Measurements from ENCODE around the gene KCNJ12. TPM values are rescaled to one million over a fixed set of nuclear protein-coding genes. Genes with fewer than 3 reads are reported as not detected.
"Not testable (repeated sequence)": the region's sequence is repeated elsewhere in the genome, so short reads cannot be mapped to it uniquely, and the experiment has no call there.

The KCNJ12 gene
- total RNA-seq, 1 donor = 0.10 TPM

DNA sequence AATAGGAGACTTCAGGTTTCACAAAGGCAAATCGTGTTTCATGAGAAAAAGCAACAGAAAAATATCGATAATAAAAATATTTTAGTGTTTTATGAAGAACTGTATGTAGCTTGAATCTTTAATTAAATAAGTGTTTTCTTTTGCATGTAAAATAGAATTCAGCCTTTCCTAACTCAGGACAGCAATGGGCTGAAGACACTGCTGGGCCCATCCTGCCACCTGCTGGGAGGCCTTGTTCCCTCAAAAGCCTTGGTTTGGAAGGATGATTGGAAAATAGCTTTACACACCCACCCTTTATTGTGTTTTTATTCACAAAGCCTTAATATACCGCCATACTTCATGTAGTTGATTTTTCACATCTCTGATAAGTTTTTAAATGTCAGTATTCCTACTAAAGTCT lies 73.7 kb downstream of the KCNJ12 start:
- not testable (repeated sequence) for H3K4me1 ChIP-seq (ENCODE audit: insufficient read depth, low read length); H3K9me3 ChIP-seq (ENCODE audit: low read depth, low read length); H3K4me3 ChIP-seq (ENCODE audit: low read length); H3K27me3 ChIP-seq (ENCODE audit: insufficient read depth, low read length)

DNA sequence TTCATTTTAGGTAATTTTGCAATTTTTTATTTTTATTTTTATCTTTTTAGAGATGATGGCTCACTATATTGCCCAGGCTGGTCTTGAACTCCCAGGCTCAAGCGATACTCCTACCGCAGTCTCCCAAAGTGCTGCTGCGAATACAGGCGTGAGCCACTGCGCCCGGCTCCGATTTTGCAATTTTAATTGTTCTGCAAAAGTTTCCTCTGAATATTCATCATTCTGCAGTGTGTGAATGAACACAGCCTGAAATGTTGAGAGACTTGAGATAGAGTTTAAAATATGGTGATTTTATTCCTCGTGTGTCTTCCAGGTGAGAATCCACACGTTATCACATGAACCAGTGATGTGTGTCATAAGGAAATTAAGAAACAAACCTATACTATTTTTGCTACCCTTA lies 75.8 kb downstream of the KCNJ12 start:
- no peaks in the 10 kb centered on the region for H3K9me3 ChIP-seq (ENCODE audit: low read depth, low read length)
- H3K27me3 ChIP-seq (ENCODE audit: insufficient read depth, low read length) = no peaks in the 10 kb centered on the region
- H3K4me3 ChIP-seq (ENCODE audit: low read length) = no peak overlapping the region
- peaks cover 4% of the 10 kb centered on the region for H3K4me1 ChIP-seq (ENCODE audit: insufficient read depth, low read length)

- no peaks in the 10 kb centered on the region for H3K9me3 ChIP-seq (ENCODE audit: low read depth, low read length)
- no peaks in the 10 kb centered on the region for H3K27me3 ChIP-seq (ENCODE audit: insufficient read depth, low read length)
- peaks cover 7% of the 10 kb centered on the region for H3K4me1 ChIP-seq (ENCODE audit: insufficient read depth, low read length)
- H3K4me3 ChIP-seq (ENCODE audit: low read length) = no peak overlapping the region
Observed at GRCh38 chr17:21452377-21453143, 76.4 kb downstream of the KCNJ12 start.

DNA sequence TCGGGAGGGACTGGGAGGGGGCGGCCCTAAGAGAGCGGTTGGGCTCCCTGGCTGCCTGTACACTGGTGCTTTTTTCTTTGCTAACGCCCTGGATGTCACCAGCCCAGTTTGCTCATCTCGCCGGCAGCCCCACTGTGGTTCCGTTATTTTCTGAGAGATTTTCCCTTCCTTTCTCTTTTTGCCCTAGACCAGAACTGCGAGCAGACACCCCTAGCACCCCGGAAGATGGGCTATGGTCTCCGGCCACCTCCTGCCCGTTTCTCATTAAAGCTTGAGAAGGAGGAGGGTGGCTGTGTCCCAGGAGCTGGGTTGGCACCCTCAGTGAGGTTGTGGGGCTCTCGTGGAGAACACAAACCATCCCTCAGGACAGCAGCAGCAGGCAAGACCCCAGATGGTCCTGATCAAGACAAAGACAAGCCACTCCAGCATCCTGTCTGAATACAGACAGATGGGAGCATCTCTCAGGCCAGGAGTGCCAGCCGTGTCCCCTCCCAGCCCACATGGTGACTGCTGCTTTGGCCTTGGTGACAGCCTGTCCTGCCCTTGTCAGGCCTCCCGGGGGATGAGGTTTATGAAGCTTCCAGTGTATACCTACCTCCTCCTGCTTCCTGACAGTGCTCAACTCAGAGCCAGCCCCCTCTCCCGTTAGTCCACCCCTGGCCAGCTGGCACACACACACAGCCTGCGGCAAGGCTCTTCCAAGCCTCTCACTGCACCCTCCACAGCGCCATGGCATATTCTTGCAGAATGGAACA lies 77.2 kb downstream of the KCNJ12 start:
- Histone ChIP-seq H3K9me3 (ENCODE audit: low read depth, low read length) (no peaks in the 10 kb centered on the region), H3K27me3 (ENCODE audit: insufficient read depth, low read length) (no peaks in the 10 kb centered on the region), H3K4me1 (ENCODE audit: insufficient read depth, low read length) (peaks cover 8% of the 10 kb centered on the region), H3K4me3 (ENCODE audit: low read length) (no peak overlapping the region)

DNA sequence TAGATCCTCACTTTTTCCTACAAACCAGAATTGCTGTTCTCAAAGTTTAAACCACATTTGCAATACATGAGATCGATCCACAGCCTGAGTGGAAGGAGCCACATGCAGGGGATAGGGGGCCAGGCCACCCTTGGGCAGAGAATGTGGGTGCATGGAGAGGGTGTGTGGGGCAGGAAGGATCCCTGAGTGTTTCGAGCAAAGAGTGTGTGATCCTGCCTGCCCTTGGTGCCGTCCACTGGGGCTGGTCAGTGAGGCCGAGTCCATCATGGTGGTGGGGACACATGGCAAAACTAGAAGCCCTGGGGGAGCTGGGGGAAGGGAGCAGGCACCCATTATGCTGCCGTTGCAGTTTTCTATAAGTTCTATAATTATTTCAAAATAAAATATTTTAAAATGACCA lies 77.8 kb downstream of the KCNJ12 start:
- H3K4me1 ChIP-seq (ENCODE audit: insufficient read depth, low read length); H3K9me3 ChIP-seq (ENCODE audit: low read depth, low read length); H3K4me3 ChIP-seq (ENCODE audit: low read length); H3K27me3 ChIP-seq (ENCODE audit: insufficient read depth, low read length): not testable (repeated sequence)

GRCh38 chr17:21454441-21454840 lies 78.3 kb downstream of the KCNJ12 start:
- H3K4me1 ChIP-seq (ENCODE audit: insufficient read depth, low read length) = peaks cover 8% of the 10 kb centered on the region
- no peaks in the 10 kb centered on the region for H3K27me3 ChIP-seq (ENCODE audit: insufficient read depth, low read length)
- no peak overlapping the region for H3K4me3 ChIP-seq (ENCODE audit: low read length)
- no peaks in the 10 kb centered on the region for H3K9me3 ChIP-seq (ENCODE audit: low read depth, low read length)

GRCh38 chr17:21455761-21456160 lies 79.6 kb downstream of the KCNJ12 start:
- Histone ChIP-seq H3K4me3 (ENCODE audit: low read length) (no peak overlapping the region), H3K4me1 (ENCODE audit: insufficient read depth, low read length) (peaks cover 8% of the 10 kb centered on the region), H3K9me3 (ENCODE audit: low read depth, low read length) (no peaks in the 10 kb centered on the region), H3K27me3 (ENCODE audit: insufficient read depth, low read length) (no peaks in the 10 kb centered on the region)

GRCh38 chr17:21456449-21456848 lies 80.3 kb downstream of the KCNJ12 start:
- not testable (repeated sequence) for H3K27me3 ChIP-seq (ENCODE audit: insufficient read depth, low read length); H3K4me1 ChIP-seq (ENCODE audit: insufficient read depth, low read length); H3K4me3 ChIP-seq (ENCODE audit: low read length); H3K9me3 ChIP-seq (ENCODE audit: low read depth, low read length)

DNA sequence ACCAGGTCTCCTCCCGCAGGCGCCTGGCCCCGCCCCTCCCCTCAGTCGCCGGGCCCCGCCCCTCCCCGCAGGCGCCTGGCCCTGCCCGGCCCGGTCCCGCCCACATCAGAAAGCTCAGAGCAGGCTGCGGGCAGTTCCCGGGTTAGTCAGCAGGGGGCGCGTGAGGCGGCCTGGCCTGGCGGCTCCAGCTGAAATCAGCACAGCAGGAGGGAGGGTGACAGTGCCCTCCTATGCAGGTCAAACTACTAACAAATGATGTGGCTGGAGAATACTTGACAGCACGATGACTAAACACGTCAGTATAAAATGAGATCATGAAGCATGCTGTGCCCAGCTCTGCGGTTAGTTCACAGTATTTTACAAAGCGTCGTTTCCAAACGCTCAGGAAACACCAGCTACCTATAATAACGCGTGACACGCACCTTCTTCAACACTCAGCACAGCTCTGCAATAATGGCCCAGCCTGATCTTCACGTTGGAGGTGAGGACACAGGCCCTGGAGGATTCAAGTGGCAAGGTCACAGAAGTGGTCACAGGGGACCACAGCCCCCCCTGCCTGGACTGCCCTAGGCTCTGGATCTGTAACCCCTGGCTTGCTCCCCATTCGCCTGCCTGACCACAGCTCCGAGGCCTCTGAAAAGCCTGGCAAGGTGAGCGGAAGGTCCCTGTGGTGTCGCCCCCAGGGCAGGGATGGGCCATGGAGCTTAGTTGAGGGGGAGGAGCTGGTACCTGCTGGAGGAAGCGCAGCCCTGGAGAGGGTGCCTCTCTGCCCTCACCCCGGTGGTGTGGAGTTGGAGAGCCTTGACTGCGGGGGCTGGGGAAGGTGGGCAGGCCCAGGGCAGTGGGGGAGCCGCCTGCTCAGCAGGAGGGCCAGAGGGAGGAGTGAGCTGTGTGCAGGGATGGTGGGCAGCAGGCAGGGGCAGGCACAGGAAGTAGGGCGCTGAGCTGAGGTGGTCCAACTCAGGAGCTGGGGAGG lies 81.2 kb downstream of the KCNJ12 start:
- Histone ChIP-seq H3K4me1 (ENCODE audit: insufficient read depth, low read length) (peaks cover 7% of the 10 kb centered on the region), H3K9me3 (ENCODE audit: low read depth, low read length) (no peaks in the 10 kb centered on the region), H3K4me3 (ENCODE audit: low read length) (no peak overlapping the region), H3K27me3 (ENCODE audit: insufficient read depth, low read length) (no peaks in the 10 kb centered on the region)

- Histone ChIP-seq H3K9me3 (ENCODE audit: low read depth, low read length) (no peaks in the 10 kb centered on the region), H3K4me1 (ENCODE audit: insufficient read depth, low read length) (peaks cover 8% of the 10 kb centered on the region), H3K27me3 (ENCODE audit: insufficient read depth, low read length) (no peaks in the 10 kb centered on the region), H3K4me3 (ENCODE audit: low read length) (no peak overlapping the region)
Observed at GRCh38 chr17:21458054-21458453, 81.9 kb downstream of the KCNJ12 start.

GRCh38 chr17:21459536-21459935 lies 83.4 kb downstream of the KCNJ12 start:
- peaks cover 18% of the 10 kb centered on the region for H3K4me1 ChIP-seq (ENCODE audit: insufficient read depth, low read length)

GRCh38 chr17:21460358-21460757 lies 84.2 kb downstream of the KCNJ12 start:
- H3K9me3 ChIP-seq (ENCODE audit: low read depth, low read length) = no peaks in the 10 kb centered on the region
- no peak overlapping the region for H3K4me3 ChIP-seq (ENCODE audit: low read length)
- H3K27me3 ChIP-seq (ENCODE audit: insufficient read depth, low read length) = peaks cover 4% of the 10 kb centered on the region
- H3K4me1 ChIP-seq (ENCODE audit: insufficient read depth, low read length) = peaks cover 18% of the 10 kb centered on the region

More at GRCh38 chr17:21459536-21459935, 83.4 kb downstream of the KCNJ12 start:
- no peak overlapping the region for H3K4me3 ChIP-seq (ENCODE audit: low read length)
- peaks cover 4% of the 10 kb centered on the region for H3K27me3 ChIP-seq (ENCODE audit: insufficient read depth, low read length)
- no peaks in the 10 kb centered on the region for H3K9me3 ChIP-seq (ENCODE audit: low read depth, low read length)

- Histone ChIP-seq H3K9me3 (ENCODE audit: low read depth, low read length) (no peaks in the 10 kb centered on the region), H3K4me3 (ENCODE audit: low read length) (no peak overlapping the region), H3K4me1 (ENCODE audit: insufficient read depth, low read length) (peaks cover 18% of the 10 kb centered on the region), H3K27me3 (ENCODE audit: insufficient read depth, low read length) (peaks cover 4% of the 10 kb centered on the region)
Observed at GRCh38 chr17:21462237-21462636, 86.1 kb downstream of the KCNJ12 start.

DNA sequence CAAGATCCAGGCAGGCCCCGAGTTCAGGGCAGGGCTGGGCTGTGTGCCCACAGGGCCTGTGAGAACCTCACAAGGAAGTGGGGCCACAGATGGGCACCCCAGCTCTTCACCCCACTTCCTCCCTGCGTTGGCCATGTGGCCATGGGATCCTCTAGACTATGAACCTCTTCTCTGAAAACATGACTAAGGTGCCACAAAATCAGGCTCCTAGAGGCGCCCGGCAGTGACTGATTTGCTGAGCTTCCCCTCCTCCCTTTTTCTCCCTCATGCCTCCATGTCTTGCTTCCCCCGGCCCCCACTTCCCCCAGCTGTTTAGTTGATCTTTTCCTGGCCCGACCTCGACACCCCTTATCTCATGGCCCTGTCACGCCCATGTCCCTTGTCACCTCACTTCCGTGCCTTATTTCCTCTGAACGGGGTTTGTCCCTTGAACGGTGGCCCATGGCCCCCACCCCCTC lies 87.1 kb downstream of the KCNJ12 start:
- H3K4me3 ChIP-seq (ENCODE audit: low read length) = no peak overlapping the region
- H3K27me3 ChIP-seq (ENCODE audit: insufficient read depth, low read length) = peaks cover 4% of the 10 kb centered on the region
- H3K9me3 ChIP-seq (ENCODE audit: low read depth, low read length) = no peaks in the 10 kb centered on the region
- peaks cover 14% of the 10 kb centered on the region for H3K4me1 ChIP-seq (ENCODE audit: insufficient read depth, low read length)

All from mononuclear cell (primary cell).